Frontal cortex (tissue), 4 donors: ENCODE data around the gene GPSM1. TPM values are rescaled to one million over a fixed set of nuclear protein-coding genes. Genes with fewer than 3 reads are reported as not detected.

Source experiments
- DNase-seq, 2 donors: peaks; one replicate each; pipeline ENCODE4 v3.0.0; 2012; ENCODE audit warnings: low spot score in 2 of 2
- FAIRE-seq: peaks from 2 replicates; lab custom pipeline; 2012; peaks lifted over from hg19 to GRCh38; lab: Jason Lieb, UNC
- total RNA-seq: library from RNA; depleted of rRNA; stranded (reverse); fragments of >200 nt; gene quantifications from one replicate; pipeline ENCODE4 v1.2.3, GENCODE V29; 2014
- donor health status: control.
- donor health status: control.
- donor health status: control.

Gene GPSM1
- total RNA-seq, 1 donor from 2014 or later: 71.7 TPM

DNA sequence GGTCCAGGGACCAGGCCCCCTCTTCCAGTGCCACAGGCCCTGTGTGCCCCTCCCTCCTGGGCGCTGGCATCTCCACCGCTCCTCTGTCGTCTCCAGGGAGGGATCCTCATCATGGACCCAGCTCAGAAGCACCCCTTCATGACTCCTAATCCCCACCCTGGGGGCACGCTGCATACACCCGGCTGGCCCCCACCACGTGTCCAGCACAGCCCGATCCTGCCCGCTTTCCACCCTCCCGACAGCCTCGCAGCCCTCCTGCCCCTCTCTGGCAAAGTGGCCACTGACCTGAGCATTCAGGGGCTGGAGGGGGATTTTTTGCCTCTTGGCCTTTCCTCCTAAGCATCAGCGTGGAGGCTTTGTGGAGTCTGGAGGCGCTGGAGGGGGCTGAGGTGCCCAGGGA lies 24.8 kb upstream of the GPSM1 start:
- FAIRE-seq (no peak), DNase-seq (no peak)

DNA sequence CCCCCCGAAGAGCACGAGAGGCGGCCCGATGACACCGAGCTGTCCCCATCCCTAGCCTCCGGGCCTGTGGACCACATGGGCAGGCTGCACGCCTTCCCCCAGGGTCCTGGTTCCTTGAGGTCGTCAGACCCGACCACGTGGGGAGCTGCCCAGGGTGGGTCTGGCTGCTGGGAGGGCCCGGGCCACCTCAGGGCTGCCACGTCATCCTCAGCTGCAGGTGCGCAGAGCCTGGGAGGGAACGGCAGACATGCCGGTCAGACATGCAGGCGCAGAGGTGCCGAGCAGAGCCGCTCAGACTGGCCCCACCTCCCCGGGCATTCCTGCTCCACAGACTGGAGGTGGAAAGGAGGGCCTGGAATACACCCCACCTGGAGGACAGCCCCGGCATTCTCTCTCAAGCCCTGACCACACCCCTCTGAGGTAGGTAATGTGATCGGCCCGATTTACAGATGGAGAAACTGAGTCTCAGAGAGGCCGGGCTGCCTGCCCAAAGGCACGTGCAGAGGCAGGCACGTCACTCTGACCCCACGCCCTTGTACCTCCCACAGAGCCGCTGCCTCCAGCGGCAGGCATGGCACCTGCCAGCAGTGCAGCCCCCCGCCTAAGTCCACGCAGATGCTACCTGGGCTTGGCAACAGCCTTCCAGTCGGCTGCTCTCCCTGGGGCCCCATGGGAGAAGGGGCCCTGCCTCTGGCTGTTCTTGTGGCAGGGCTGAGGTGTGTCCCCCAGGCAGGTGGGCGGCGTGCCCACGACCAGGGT lies 24.1 kb upstream of the GPSM1 start:
- FAIRE-seq: no peak

DNA sequence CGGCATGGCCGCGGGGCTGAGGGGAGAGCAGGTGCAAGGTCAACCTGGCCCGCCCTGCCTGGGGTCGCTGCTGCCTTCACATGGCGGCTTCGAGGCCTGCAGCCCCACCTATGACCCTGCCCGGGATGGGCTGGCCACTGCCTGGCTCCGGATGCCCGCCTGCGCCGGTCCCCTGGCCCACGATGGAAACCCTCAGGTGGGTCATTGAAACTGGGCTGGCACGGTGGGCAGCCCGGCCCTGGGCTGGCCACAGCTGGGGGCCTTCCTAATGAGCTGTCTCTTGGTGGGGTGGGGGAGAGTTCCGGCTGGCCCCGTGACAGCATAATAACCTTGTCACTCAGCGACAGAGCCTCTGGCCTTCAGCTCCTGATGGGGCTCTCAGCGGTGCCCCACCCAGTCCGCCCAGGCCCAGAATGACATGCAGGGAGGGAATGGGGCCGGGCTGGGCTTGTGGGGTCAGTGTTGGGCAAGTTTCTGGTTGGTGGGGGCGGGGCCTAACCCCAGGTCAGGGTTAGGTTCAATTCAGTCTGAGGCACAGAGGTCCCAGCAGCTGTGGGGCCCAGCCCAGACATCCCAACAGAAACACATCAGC lies 23.4 kb upstream of the GPSM1 start, which contains the start of gene CCDC187:
TSS of gene CCDC187 (minus strand) at position 270 of the 592 bp plus-strand sequence. CDS start at position 6, 264 bp downstream.
- no peak for DNase-seq
- FAIRE-seq: no peak

More for the DNA sequence above, 24.1 kb upstream of the GPSM1 start:
- no peak for DNase-seq

DNA sequence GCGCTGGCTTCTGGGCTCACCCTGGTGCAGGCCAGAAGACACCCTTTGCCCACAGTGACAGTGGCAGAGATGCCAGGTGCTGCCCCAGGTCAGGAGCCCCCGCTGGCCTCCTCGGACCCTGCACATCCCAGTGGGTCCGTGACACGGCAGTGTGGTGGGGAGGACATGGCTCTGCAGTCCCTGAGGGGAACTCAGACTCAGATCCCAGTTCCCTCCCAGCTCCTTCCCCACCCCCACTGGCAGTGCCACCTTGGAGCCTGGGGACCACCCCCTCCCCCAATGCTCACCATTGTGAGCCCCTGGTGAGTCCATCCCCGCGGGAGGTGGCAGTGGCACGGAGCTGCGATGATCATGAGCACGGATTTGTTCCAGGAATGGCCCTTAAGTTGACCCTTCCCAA lies 22.9 kb upstream of the GPSM1 start:
- no peak for DNase-seq

DNA sequence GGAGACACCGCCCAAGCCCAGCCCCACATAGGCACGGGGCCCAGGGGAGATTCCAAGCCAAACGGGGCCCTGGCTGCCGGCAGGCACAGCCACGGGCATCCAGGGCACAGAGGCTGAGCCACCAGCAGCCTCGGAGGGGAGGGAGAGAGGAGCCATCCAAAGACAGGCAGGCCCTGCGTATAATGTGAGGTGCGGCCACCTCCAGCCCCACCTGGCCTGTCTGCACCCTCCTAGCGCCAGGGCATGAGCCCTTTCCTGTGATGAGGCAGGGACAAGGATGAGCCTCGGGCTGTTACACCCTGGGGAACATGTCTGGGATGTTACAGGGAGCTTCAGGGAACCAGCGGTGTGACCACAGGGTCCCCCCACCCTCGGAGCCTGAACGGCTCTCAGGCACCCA lies 22.4 kb upstream of the GPSM1 start:
- no peak for FAIRE-seq
- no peak for DNase-seq

More for the DNA sequence above, 22.9 kb upstream of the GPSM1 start:
- no peak for FAIRE-seq

DNA sequence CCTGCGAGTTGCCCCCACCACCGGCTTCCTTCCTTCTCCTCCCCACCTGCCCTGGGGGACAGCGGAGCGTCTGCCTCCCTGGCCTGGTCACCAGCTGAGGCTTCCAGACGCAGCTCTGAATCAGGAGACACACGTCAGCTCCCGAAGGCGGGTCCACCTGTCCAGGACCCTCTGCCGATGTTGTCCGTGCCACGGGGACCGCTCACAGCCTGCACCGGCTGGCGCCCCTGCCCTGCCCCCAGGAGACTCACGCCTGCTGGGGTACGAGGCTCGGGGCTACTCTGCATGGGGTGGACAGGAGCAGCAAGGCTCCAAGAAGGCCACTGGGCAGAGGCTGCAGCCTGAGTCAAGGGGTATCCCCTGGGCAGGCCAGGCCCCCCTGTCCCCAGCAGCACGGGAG lies 21.5 kb upstream of the GPSM1 start:
- DNase-seq (no peak), FAIRE-seq (no peak)

DNA sequence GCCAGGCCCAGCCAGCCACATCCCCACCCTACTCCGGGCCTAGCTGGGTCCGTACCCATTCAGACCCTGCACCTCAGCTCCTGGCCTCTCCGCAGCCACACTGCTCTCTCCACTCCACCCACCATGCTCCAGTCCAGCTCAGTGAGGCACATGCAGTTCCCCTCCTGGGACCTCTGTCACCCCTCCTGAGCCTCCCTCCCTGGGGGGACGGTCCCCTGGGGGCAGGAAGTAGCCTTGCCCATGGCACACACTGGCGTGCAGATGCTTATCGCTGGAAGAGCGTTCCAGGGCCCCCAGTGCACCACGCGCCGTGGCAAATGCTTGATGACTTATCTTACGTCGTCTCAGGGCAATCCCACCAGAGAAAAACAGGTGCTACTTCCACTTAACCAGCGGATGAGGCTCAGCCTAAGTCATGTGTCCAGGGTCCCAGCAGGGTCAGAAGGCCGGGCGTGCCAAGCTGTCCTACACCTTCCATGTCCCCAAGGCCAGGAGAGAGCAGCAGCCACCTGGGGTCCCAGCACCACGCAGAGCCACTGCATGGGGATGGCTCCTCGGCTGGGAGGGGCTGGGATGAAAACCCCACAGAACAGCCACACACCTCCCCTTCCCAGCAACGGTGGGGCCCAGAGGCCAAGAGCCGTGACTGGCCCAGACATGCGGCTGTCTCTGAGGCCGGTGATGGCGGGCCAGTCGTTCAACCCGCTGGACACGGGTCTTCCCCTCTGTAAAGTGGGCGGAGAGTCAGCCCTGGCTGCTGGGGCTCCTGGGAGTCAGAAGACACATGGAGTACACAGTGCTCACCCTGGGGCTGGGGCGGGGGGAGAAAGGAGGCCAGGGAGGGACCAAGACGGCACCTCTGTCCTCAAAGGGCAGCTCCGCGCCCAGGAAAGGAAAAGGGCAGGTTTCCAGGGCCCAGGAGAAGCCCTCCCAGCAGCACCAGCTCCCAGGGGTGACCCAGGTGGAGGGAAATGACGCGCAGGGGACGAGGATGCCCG lies 20.8 kb upstream of the GPSM1 start:
- DNase-seq (no peak), FAIRE-seq (no peak)

DNA sequence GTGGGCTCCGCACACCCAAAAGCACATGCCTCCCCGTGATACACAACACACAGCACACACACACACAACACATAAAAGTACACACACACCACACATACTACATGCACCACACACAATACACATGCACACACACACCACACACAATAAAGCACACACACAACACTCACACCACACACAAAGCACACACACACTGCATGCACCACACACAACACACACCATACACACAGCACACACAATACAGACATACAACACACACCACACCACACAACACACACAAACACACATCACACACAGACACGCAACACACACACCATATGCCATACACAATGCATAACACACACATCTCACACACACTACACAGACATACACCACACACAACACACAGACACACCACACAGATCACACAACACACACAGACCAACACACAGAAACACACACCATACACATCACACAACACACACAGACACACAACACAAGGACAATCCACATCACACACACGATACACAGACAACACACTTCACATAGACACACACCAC lies 20.1 kb upstream of the GPSM1 start:
- FAIRE-seq (no peak), DNase-seq (no peak)

DNA sequence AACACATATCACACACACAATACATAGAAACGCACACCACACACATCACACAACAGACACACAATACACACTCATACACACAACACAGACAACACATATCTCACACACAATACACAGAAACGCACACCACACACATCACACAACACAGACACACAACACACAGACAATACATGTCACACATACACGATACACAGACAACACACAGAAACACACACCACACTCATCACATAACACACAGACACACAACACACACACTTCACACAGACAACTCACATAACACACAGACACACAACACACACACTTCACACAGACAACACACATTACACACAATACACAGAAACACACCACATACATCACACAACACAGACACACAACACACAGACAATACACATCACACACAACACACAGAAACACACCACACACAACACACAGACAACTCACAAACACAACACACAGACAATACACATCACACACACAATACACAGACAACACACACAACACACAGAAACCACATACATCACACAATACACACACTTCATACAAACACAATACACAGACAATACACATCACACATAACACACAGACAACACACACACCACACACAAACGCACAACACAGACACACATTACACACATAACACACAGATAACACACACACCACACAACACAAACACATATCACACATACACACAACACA lies 19.2 kb upstream of the GPSM1 start:
- DNase-seq (no peak), FAIRE-seq (no peak)

DNA sequence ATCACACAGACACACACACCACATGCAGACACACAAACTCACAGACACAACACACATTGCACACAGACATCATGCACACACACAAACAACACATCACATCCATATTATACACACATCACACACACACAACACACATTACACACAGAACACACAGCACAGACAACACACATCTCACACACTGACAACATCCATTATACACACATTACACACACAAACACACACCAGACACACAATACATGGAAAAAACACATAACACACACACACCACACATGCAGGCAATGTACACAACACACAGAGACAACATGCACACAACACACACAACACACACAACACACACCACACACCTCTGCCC lies 18.7 kb upstream of the GPSM1 start:
- no peak for FAIRE-seq
- DNase-seq: no peak

DNA sequence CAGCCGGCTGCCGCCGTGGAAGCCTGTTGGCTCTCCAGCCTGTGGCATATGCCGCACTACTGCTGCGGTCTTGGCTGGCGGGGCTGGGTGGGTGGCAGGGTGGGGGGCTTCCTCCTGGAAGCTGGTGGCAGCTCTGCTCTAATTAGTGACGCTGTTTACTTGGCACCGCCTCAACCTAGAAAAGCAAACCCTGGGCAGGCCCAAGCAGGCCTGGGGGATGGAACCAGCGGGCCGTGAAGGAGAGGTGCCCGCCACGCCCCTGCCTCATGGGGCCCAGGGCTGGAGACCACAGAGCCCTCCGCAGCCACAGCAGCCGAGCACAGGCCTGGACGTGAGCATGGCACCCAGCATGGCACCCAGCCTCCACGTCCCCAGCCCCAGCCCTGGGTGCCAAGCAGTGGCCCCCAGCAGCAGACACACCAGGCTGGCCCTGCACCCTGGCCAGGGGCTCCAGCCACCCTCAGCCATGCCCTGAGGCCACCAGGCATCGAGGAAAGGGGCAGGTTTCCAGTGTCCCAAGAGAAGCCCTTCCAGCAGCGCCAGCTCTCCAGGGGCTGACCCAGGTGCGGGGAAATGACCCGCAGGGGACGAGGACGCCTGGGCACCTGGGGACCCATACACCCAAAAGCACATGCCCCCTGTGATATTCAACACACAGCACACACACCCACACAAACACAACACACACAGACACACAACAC lies 18.1 kb upstream of the GPSM1 start:
- FAIRE-seq: no peak
- no peak for DNase-seq

DNA sequence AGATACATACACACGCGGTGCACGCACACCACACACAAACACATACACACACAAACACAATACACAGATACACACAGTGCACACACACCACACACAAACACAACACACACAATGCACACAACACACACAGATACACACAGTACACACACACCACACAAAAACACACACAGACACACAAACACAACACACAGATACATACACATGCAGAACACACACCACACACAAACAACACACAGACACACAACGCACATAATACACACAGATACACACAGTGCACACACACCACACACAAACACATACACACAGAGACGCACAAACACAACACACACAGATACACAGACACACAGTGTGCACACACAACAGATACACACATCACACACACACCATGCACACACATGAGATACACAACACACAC lies 17.5 kb upstream of the GPSM1 start:
- DNase-seq: no peak
- FAIRE-seq: no peak

DNA sequence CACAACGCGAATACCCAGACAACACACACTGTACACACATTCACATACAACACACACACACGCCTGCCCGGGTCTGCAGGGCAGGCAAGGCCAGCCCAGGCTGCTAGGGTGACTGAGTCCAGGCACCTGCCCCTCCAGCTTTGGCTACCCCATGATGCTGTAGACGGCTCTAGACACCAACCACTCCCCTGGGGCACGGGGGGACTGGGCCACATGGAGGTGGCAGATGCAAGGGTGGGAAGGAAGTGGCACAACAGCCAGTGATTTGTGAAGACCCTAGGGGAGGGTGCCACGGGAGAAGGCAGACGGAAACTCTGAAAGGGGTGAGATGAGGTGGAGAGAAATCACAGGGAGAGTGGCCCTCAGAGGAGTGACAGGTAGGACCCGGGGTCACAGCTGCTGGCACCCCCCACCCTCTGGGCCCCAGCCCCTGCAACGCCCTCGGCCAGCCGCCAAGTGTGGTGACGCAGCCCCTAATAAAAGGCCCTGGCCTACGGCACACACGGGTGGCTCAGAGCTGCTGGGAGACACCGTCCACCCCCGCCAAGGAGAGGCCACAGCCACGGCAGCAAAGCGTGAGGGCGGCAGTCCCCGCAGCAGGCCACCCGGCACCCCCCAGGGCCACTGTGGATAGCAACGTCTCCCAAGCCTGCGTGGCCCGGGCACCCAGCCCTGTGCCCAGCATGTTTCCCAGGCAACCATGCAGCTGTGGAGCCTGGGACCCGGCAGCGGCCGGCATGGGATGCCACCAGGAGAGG lies 16.9 kb upstream of the GPSM1 start:
- FAIRE-seq (no peak), DNase-seq (no peak)

DNA sequence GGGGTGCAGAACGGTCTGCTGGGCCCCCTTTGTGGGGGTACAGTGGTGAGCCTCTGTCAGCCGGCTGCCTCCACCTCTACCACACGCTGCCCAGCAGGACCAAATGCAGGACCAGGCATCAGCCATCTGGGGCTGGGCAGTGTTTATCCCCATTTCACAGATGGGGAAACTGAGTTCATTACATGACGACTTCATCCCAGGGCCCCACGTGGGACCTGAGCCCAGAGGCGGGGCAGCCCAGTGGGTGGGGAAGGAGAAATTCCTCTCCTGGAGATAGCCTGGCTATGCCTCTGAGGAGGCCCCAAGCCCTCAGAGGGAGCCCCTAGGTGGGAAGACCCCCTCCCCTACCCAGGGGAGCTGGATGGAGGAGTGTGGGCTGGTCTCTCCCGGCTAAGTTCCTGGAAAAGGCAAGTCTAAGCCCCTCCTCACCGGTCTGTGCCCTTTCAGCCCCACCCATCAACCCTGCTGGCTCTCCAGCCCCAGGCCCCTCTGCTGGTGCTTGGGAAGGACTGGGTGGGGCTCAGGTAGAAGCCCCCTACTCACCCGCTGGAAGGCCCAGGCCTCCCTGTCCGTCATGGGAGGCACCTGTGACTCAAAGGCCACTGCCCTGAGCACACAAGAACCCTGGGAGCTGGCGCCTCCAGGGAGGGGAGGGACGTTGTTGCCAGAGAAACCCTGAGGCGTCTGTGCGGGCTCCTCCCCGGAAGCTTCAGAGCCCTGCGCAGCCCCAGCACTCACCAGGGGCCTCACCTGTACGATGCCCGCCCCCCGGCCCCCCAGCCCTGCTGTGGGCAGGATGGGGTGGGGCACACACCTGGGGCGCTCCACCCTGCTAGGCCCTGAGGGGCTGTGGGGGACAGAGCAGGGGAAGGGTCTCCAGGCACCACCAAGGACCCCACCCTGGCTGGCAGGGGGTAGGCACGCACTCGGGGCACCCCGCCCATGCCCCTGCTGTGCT lies 16.0 kb upstream of the GPSM1 start:
- DNase-seq: no peak
- no peak for FAIRE-seq

DNA sequence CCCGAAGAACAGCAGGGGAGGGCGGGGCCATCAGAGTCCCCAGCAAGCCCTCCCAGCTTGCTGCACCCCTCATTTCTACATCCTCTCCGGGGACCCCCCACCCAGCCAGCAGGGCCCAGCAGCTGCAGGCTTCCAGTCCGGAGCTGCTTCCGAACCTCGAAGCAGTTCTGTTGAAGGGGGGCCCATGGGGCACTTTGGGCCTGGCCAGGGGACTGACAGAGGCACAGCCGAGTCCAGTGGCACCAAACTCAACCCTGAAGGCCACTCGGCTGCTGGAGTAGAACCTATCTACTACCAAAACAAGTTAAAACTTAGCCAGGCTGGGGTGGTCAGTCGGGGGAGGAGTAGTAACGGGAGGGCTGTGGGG lies 15.3 kb upstream of the GPSM1 start:
- DNase-seq: no peak
- no peak for FAIRE-seq

DNA sequence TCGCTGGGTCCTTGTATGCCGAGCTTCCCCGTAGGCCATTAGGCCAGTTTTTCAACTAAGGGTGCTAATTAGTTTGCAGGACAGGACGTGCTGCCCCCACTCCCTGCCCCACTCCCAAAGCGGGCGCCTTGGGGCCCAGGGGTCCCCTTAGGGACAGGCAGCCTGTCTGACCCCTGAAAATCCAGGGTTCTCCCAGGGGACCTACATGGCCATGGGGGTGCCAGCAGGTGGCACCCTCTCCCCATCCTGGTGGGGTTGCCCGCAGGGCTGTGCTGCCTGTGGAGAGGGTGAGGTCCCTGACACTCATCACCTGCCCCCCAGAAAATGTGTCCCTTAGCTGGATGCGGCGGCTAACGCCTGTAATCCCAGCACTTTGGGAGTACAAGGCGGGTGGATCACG lies 14.9 kb upstream of the GPSM1 start:
- FAIRE-seq: no peak
- peak; percentile 79 to 83 for DNase-seq
